H54 (cell line): ENCODE measurements around the gene ROGDI.

Experiments
- DNase-seq: peaks from one replicate; pipeline ENCODE4 v3.0.0; 2011; ENCODE audit warnings: low spot score, mixed read lengths; ENCODE audit not compliant: insufficient read length
- FAIRE-seq: peaks from 3 replicates; lab custom pipeline; 2011; peaks lifted over from hg19 to GRCh38; lab: Jason Lieb, UNC
- POLR2A ChIP-seq: IDR thresholded peaks from 2 replicates; pipeline ENCODE4 v1.6.1; 2011; ENCODE audit warnings: low read depth, mild to moderate bottlenecking, low read length

Gene ROGDI

GRCh38 chr16:4802659-4803287 lies 340 bp upstream of the ROGDI start:
- TF ChIP-seq POLR2A = peak; percentile 6
- DNase-seq (peak; percentile 96), FAIRE-seq (peak; percentile 57)

GRCh38 chr16:4801051-4801961 lies 1.1 kb downstream of the ROGDI start:
- DNase-seq (no peak), FAIRE-seq (no peak)
- TF ChIP-seq POLR2A = no peak

GRCh38 chr16:4800290-4801041 lies 2.0 kb downstream of the ROGDI start:
- DNase-seq (no peak), FAIRE-seq (no peak)
- no peak for TF ChIP-seq POLR2A

GRCh38 chr16:4799171-4799855 lies 3.1 kb downstream of the ROGDI start:
- FAIRE-seq = no peak
- no peak for TF ChIP-seq POLR2A
- DNase-seq = no peak

GRCh38 chr16:4798456-4798855 lies 4.0 kb downstream of the ROGDI start:
- FAIRE-seq = no peak
- no peak for TF ChIP-seq POLR2A
- no peak for DNase-seq

GRCh38 chr16:4797805-4798252 lies 4.6 kb downstream of the ROGDI start:
- DNase-seq (no peak), FAIRE-seq (no peak)
- TF ChIP-seq POLR2A = no peak

- no peak for FAIRE-seq
- TF ChIP-seq POLR2A = no peak
Observed at GRCh38 chr16:4796982-4797804, 5.2 kb downstream of the ROGDI start.

GRCh38 chr16:4795828-4796572 lies 6.4 kb downstream of the ROGDI start:
- TF ChIP-seq POLR2A = no peak
- no peak for DNase-seq
- FAIRE-seq = no peak

More at GRCh38 chr16:4796982-4797804, 5.2 kb downstream of the ROGDI start:
- no peak for DNase-seq

- DNase-seq (no peak), FAIRE-seq (no peak)
- no peak for TF ChIP-seq POLR2A
Observed at GRCh38 chr16:4795181-4795827, 7.1 kb downstream of the ROGDI start, which contains the start of gene SMIM22. Gene SMIM22, plus strand, starts transcription at chr16:4795369. Its CDS starts 366 bp downstream, at chr16:4795735.

- FAIRE-seq (no peak), DNase-seq (no peak)
- TF ChIP-seq POLR2A = no peak
Observed at GRCh38 chr16:4792951-4793513, 9.4 kb downstream of the ROGDI start.

- FAIRE-seq = no peak
- TF ChIP-seq POLR2A = no peak
- no peak for DNase-seq
Observed at GRCh38 chr16:4790871-4791270, 11.6 kb downstream of the ROGDI start.

- DNase-seq (no peak), FAIRE-seq (no peak)
- TF ChIP-seq POLR2A = no peak
Observed at GRCh38 chr16:4790261-4790660, 12.2 kb downstream of the ROGDI start.
